HUES6 (cell line): Measurements from ENCODE around the gene ECT2L.

Experiments used
- H3K27ac ChIP-seq: 2 replicates; pipeline ENCODE4 v1.7.0; 2013; ENCODE audit warnings: low read depth, mild to moderate bottlenecking, low read length, inconsistent platforms
- H3K27me3 ChIP-seq: 2 replicates; pipeline ENCODE4 v1.6.1; 2013; ENCODE audit warnings: low read length; ENCODE audit not compliant: control insufficient read depth, insufficient read depth
- H3K36me3 ChIP-seq: 2 replicates; pipeline ENCODE4 v1.6.1; 2013; ENCODE audit warnings: low read length; ENCODE audit not compliant: control insufficient read depth, insufficient read depth
- H3K4me1 ChIP-seq: 2 replicates; pipeline ENCODE4 v1.6.1; 2013; ENCODE audit warnings: low read length; ENCODE audit not compliant: control insufficient read depth, insufficient read depth
- H3K4me3 ChIP-seq: 2 replicates; pipeline ENCODE4 v1.5.1; 2013; ENCODE audit warnings: low read depth, low read length
- H3K9ac ChIP-seq: one replicate; pipeline ENCODE4 v1.6.1; 2013; ENCODE audit warnings: mild to moderate bottlenecking, low read length
- H3K9me3 ChIP-seq: 2 replicates; pipeline ENCODE4 v1.6.1; 2013; ENCODE audit warnings: low read depth, low read length; ENCODE audit not compliant: control insufficient read depth, insufficient read depth

The ECT2L gene

DNA sequence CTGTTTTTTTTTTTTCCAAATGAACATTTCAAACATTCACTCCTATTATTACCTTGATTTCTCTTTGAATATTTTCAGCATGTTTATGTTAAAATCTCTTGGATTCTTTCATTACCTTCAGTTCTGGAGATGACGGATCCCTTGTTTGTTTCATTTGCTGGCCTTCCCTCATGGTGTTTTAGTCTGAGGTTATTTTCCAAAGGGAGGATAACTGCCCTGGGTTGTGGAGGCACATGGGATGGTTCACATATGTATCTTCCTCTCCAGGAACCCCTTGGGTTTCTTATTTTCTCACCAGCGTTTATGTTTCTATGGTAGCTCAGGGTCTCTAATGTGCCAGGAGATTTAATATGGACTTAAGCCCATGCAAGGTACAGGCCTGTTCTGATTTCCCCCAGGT, 36.3 kb downstream of the ECT2L start:
- H3K36me3 ChIP-seq: no peaks in the 10 kb centered on the region
- H3K27me3 ChIP-seq: no peaks in the 10 kb centered on the region
- no peak overlapping the region for H3K9ac ChIP-seq
- H3K27ac ChIP-seq: no peak overlapping the region
- H3K4me1 ChIP-seq: peaks cover 8% of the 10 kb centered on the region
- H3K4me3 ChIP-seq: no peak overlapping the region
- no peaks in the 10 kb centered on the region for H3K9me3 ChIP-seq

- Histone ChIP-seq H3K36me3 (no peaks in the 10 kb centered on the region), H3K27me3 (no peaks in the 10 kb centered on the region), H3K9me3 (no peaks in the 10 kb centered on the region), H3K4me1 (no peaks in the 10 kb centered on the region), H3K27ac (no peak overlapping the region), H3K4me3 (no peak overlapping the region), H3K9ac (no peak overlapping the region)
These were observed 38.1 kb downstream of the ECT2L start for GRCh38 chr6:138833816-138834539.

DNA sequence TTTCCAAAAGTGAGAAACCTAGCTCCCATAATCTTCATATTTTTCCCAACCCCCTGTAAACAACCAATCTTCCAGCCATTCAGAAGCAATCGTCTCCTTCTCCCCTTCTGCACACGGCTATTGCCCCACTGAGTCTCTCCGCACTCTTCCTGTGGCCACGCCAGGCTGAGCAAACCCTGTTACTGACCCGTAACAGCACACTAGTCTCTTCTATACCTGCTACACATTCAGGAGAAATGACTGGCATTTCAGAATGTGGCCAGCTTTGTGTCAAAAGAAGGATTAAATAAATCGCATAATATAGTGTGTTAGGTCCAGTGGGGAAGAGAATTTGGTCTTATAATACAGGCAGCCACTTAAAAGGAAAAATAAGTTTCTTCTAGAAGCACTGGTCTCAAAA, 41.4 kb downstream of the ECT2L start:
- no peak overlapping the region for H3K9ac ChIP-seq
- no peaks in the 10 kb centered on the region for H3K9me3 ChIP-seq
- H3K27ac ChIP-seq: no peak overlapping the region
- H3K27me3 ChIP-seq: no peaks in the 10 kb centered on the region
- H3K36me3 ChIP-seq: no peaks in the 10 kb centered on the region
- H3K4me1 ChIP-seq: no peaks in the 10 kb centered on the region
- no peak overlapping the region for H3K4me3 ChIP-seq

DNA sequence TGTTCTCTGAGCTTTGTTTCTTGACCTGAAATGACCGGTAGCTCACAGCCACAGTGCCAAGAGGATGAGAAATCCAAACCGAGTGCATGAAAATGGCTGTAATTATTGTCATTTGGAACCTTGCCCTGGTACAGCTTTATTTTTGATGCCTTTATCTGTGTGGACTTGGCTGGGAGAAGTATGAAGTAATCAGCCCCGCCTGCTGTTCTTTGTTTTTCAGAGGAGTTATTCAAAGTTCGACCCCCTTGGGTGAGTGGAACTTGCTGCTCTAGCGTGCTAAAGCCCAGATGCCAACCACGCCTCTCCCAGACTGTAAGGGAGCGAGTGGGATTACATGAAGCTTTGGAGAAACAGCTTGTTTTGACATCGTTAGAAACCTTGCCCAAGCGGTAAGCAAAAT, 48.3 kb downstream of the ECT2L start:
- H3K27me3 ChIP-seq: no peaks in the 10 kb centered on the region
- H3K4me3 ChIP-seq: no peak overlapping the region
- no peak overlapping the region for H3K27ac ChIP-seq
- H3K4me1 ChIP-seq: peaks cover 7% of the 10 kb centered on the region
- H3K36me3 ChIP-seq: no peaks in the 10 kb centered on the region
- no peak overlapping the region for H3K9ac ChIP-seq
- no peaks in the 10 kb centered on the region for H3K9me3 ChIP-seq

GRCh38 chr6:138847884-138848283, 52.0 kb downstream of the ECT2L start:
- Histone ChIP-seq H3K36me3 (no peaks in the 10 kb centered on the region), H3K4me3 (no peak overlapping the region), H3K27ac (no peak overlapping the region), H3K9me3 (no peaks in the 10 kb centered on the region), H3K4me1 (peaks cover 7% of the 10 kb centered on the region), H3K27me3 (no peaks in the 10 kb centered on the region), H3K9ac (no peak overlapping the region)

- H3K9ac ChIP-seq: no peak overlapping the region
- H3K4me1 ChIP-seq: peaks cover 7% of the 10 kb centered on the region
These were observed 52.6 kb downstream of the ECT2L start for GRCh38 chr6:138848461-138848860.

DNA sequence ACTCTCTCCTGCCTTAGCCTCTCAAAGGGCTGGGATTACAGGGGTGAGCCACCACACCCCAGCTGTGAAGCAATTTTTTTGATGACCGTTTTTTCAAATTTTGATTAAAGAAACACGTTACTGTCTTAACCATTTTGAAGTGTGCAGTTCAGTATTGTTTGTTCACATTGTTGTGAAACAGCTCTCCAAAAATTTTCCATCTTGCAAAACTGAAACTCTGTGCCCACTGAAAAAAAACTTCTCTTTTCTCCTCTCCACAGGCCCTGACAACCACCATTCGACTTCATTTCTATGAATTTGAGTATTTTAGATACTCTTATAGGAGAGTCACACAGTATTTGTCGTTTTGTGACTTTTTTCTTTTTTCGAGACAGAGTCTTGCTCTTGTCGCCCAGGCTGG, 53.9 kb downstream of the ECT2L start:
- Histone ChIP-seq H3K9me3 (no peaks in the 10 kb centered on the region), H3K9ac (no peak overlapping the region), H3K36me3 (no peaks in the 10 kb centered on the region), H3K27me3 (no peaks in the 10 kb centered on the region), H3K4me3 (no peak overlapping the region), H3K27ac (no peak overlapping the region), H3K4me1 (no peaks in the 10 kb centered on the region)

More at GRCh38 chr6:138848461-138848860, 52.6 kb downstream of the ECT2L start:
- H3K27me3 ChIP-seq: no peaks in the 10 kb centered on the region
- no peaks in the 10 kb centered on the region for H3K36me3 ChIP-seq
- H3K4me3 ChIP-seq: no peak overlapping the region
- H3K9me3 ChIP-seq: no peaks in the 10 kb centered on the region
- H3K27ac ChIP-seq: no peak overlapping the region

DNA sequence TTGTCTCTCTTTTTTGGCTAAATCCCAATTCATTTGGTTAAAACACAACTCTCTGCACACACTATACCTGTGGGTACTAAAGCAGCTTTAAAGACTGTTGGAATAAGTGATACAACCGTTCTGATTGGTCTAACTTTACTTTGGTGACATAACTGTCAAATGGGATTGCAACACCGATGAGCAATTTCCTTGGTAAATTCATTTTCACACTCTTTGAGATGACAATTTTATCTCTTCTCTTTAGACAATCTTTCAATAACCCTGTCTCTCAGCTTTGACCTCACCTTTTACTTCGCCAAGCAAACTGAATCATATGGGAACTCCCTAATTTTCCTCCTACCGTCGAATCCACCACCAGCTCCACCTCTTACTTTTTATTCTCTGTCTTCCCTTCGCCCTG, 60.8 kb downstream of the ECT2L start:
- Histone ChIP-seq H3K4me3 (no peak overlapping the region), H3K27me3 (no peaks in the 10 kb centered on the region), H3K9ac (no peak overlapping the region), H3K36me3 (no peaks in the 10 kb centered on the region), H3K9me3 (no peaks in the 10 kb centered on the region), H3K27ac (no peak overlapping the region), H3K4me1 (no peaks in the 10 kb centered on the region)

DNA sequence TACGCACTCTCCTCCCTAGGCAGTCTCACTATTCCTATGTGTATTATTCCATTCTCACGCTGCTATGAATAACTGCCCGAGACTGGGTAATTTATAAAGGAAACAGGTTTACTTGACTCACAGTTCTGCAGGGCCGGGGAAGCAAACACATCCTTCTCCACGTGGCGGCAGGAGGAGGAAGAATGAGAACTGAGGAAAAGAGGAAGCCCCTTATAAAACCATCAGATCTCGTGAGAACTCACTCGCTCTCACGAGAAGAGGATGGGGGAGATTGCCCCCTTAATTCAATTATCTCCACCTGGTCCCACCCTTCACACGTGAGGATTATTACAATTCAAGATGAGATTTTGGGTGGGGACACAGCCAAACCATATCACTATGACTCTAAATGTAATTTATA, 61.9 kb downstream of the ECT2L start:
- Histone ChIP-seq H3K4me1 (no peaks in the 10 kb centered on the region), H3K9ac (no peak overlapping the region), H3K27me3 (no peaks in the 10 kb centered on the region), H3K36me3 (no peaks in the 10 kb centered on the region), H3K27ac (no peak overlapping the region), H3K9me3 (no peaks in the 10 kb centered on the region), H3K4me3 (no peak overlapping the region)

GRCh38 chr6:138862456-138862855, 66.6 kb downstream of the ECT2L start:
- Histone ChIP-seq H3K9ac (no peak overlapping the region), H3K9me3 (no peaks in the 10 kb centered on the region), H3K4me3 (no peak overlapping the region), H3K4me1 (no peaks in the 10 kb centered on the region), H3K36me3 (no peaks in the 10 kb centered on the region), H3K27ac (no peak overlapping the region), H3K27me3 (no peaks in the 10 kb centered on the region)

DNA sequence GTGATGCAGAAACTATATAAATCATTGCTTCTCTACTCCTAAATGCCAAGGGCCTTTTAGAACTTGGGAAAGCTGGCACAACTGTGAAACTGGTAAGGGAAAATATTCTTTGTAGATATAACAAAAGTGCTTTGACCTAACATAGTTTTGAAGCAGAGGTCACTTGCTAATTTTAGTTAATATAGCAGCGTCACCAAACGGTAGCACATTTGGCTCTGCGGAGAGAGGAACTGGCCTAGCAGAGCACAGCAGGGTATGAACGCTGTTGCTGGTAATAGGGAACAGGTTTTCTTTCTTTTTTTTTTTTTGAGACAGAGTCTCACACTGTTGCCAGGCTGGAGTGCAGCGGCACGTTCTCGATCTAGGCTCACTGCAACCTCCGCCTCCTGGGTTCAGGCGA, 67.4 kb downstream of the ECT2L start:
- H3K27me3 ChIP-seq: no peaks in the 10 kb centered on the region
- H3K4me1 ChIP-seq: no peaks in the 10 kb centered on the region
- no peaks in the 10 kb centered on the region for H3K36me3 ChIP-seq
- no peak overlapping the region for H3K9ac ChIP-seq
- H3K9me3 ChIP-seq: no peaks in the 10 kb centered on the region
- H3K27ac ChIP-seq: no peak overlapping the region
- no peak overlapping the region for H3K4me3 ChIP-seq
